Fibroblast of skin of back (primary cell): Measurements from ENCODE around the gene UGT2B15.
"Not testable (repeated sequence)": the region's sequence is repeated elsewhere in the genome, so short reads cannot be mapped to it uniquely, and the experiment has no call there.

Experiments used
- DNase-seq: peaks from one replicate; pipeline ENCODE4 v3.0.0-alpha.2; 2013

Gene UGT2B15

DNA sequence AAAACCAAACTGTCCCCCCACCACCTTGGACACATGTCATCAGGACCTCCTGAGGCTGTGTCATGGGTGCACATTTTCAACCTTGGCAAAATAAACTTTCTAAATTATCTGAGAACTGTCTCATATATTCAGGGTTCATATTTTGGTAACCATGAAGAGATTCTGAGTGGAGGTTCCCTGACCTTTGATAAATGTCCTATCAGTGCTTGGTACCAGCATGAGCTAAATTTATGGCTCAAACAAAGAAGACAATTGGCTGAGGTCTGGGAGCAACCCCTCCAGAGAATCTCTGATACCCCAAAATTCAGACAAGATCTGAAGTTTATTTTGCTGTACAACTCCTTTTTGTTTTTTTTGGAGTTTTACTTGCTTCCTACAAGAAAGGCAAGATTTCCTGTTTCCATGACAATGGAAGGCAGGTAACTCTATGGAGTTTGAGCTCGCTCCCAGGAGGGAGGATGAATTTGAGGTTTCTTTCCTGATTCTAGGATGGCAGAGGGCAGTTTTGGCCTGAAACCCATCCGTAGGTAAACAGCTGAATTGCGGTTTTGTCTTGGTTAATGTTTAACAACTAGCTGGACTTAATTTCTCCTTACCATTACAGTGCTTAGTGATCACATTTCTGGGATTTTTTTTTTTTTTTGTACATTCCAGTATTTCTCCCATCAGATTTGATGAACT is 14.5 kb downstream of the UGT2B15 start:
- no peak for DNase-seq

DNA sequence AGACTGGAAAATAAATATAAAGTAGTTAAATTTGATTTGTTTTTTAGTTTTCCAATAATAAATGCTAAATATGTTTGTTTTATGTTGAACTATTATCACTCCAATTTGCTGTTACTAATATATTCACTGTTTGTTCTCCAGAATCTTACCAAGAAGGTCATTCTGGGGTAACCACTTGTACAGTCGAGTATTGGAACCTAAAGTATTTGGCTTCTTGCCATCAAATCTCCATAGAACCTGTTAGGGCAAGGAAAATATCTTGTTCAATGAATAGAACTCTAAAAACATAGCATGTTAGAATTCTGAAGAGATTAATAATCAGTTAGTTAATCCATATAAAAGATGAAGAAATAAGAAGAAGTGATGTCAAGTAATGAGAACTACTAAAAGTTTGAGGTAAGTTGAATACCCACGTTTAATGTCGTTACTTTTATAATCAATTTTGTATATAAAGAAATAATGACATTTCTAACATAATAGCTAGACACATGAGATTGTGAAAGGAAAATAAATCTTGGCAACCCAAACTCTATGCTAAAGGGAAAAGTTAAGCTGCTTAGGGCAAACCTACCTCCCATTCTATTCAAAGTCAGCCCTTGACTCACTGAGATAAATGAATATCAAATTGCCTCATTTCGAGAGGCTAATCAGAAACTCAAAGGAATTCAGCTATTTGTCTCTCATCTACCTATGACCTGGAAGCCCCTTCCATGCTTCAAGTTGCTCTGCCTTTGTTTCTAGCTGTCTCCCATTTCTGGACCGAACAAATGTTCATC is 15.3 kb downstream of the UGT2B15 start:
- no peak for DNase-seq

DNA sequence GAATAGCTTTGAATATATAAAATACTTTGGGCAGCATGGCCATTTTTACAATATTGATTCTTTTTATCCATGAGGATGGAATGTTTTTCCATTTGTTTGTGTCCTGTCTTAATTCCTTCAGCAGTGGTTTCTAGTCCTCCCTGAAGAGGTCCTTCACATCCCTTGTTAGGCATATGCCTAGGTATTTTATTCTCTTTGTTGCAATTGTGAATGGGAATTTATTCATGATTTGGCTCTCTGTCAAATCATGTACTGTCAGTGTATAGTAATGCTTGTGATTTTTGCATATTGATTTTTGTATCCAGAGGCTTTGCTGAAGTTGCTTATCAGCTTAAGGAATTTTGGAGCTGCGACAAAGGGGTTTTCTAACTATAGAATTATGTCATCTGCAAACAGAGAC is 18.5 kb downstream of the UGT2B15 start:
- no peak for DNase-seq

DNA sequence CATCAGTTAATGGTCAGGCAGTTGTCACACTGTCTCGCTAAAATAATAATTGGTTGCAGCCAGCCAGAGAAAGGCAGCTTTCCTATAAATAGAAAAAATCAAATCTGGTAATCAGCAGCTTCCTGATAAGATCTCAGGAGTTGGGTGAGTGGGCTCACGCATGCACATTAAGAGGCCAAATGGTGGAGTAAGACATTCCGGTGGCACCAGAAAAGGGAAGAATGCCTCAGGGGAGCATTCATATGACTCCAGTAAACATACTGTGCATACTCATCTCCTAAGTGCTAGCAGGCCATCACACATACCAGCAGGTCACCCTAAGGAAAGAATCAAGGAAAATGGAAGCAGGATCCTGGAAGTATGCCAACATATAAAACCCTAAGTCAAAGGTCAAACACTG is 40.1 kb downstream of the UGT2B15 start:
- no peak for DNase-seq

DNA sequence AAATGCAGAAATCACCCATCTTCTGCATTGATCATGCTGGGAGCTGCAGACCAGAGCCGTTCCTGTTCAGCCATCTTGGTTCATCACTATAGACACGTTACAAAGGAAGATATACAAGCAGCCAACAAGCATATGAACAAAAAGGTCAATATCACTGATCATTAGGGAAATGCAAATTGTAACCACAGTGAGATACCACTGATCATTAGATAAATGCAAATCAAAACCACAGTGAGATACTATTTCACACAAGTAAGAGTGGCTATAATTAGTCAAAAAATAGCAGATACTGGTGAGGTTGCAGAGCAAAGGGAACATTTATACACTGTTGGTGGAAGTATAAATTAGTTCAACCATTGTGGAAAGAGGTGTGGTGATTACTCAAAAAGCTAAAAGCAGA is 47.7 kb downstream of the UGT2B15 start:
- not testable (repeated sequence) for DNase-seq

DNA sequence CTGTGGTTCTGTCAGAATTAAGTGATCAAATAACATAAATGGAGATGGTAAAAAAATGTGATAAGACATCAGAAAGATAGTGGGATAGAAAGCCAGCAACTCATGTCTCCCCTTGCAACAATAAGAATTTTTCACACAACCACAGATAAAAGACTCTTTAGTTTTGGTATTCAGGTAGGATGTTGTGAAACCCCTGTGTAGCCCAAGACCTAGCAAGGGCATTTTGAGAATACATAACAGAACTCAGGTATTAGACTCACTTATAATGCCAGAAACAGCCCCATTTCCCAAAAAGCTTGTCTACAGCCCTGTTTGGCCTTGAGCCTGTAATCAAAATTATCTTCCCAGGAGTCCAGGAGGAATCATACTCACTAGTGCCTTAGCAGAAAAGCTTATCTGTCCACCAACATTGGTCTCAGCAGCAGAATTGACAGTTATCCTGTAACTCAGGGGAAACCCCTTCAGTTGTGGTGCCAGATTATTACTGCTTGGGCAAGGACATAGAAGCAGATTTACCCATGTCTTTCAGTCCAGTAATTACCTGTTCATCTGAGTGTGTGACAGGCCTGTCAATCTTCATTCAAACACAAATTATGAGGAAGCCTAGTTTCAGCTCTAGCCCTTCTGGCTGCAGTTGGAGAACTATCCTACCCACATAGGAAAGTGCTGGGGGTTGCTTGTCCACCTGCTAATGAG is 53.3 kb downstream of the UGT2B15 start:
- DNase-seq = no peak

DNA sequence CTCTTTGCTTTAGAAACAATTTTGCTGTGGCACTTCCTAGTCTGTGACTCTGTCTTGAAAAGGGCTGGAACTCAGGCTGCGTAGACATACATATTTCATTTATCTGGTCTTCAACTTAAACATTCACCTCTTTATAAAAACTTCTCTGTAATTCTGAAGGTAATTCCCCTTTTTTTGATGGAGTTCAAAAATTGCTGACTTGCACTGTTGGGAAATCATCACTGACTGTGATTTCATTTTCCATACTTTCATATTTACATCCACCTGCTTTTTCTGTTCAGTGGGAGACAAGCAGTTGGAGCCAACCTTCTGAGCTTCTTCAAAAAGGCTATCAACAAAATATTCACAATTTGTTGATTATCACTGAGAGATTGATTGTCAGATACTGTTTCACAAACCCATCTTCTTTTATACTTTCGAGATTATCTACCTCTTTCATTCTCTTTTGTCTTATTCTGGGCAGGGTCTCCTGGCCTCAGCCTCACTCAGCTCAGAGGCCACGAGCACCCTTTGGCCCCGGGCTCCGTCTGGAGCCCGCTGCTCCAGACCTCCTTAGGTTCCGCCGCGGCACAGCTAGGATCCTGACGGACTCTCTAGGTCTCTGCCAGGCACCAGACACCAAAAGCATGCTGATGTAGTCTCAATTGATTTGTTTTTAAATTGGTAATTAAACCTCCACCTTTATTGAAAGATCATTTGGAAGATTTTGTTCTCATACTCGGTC is 54.6 kb downstream of the UGT2B15 start:
- DNase-seq = no peak

DNA sequence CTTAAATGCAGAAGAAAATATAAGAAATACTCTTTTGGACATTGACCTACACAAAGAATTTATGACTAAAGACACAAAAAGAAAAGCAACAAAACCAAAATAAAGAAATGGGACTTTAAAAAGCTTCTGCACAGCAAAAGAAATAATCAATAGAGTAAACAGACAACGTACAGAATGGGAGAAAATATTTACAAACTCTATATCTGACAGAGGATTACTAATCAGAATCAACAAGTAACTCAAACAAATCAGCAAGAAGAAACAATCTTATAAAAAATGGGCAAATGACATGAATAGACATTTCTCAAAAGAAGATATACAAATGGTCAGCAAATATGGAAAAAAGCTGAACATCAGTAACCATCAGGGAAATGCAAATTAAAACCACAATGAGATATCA is 56.7 kb downstream of the UGT2B15 start:
- DNase-seq = no peak

DNA sequence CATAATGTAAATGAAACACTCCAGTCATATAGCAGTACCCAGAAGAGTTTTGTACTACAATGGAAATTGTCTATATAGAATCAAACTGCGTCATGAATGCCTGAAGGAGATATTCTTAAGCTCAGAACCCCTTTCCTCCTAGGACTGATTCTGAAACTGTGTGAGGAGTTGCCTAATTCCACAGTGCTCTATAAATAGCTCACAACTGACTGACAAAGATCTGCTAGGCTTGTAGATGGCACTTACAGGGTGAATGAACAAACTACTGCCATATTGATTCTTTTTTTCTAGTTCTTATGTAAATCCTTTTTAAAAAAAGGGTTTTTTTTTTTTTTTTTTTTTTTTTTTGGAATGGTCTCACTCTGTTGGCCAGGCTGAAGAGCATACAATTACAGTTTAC is 64.2 kb downstream of the UGT2B15 start:
- no peak for DNase-seq

DNA sequence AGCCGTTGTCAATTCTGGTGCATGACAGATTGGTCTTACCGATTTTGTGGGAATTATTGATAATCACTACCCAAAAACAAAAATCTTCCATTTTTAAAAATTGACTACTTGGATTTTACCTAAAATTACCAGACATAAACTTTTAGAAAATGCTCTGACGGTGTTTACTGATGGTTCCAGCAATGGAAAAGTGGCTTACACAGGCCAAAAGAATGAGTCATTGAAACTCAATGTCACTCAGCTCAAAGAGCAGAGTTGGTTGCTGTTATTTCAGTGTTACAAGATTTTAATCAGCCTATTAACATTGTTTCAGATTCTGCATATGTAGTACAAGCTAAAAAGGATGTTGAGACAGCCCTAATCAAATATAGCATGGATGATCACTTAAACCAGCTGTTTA is 71.3 kb downstream of the UGT2B15 start:
- no peak for DNase-seq

DNA sequence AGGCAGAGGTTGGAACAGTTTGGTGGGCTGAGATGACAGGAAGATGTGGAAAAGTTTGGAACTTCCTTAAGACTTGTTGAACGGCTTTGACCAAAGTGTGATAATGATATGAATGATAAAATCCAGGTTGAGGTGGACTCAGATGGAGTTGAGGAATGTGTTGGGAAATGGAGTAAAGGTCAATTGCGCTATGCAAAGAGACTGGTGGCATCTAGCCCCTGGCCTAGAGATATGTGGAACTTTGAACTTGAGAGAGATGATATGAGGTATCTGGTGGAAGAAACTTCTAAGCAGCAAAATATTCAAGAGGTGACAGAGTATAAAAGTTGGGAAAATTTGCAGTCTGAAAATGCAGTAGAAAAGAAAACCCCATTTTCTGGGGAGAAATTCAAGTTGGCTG is 73.0 kb downstream of the UGT2B15 start:
- no peak for DNase-seq
